GM21786 (cell line): ENCODE measurements around the gene ASMTL.
"Not testable (repeated sequence)": the region's sequence is repeated elsewhere in the genome, so short reads cannot be mapped to it uniquely, and the experiment has no call there.

Experiments
- ATAC-seq: cut with Tn5 transposase; IDR thresholded peaks from one replicate; pipeline ENCODE4 v1.9.1; 2021; ENCODE audit not compliant: unreplicated experiment

ASMTL gene

DNA sequence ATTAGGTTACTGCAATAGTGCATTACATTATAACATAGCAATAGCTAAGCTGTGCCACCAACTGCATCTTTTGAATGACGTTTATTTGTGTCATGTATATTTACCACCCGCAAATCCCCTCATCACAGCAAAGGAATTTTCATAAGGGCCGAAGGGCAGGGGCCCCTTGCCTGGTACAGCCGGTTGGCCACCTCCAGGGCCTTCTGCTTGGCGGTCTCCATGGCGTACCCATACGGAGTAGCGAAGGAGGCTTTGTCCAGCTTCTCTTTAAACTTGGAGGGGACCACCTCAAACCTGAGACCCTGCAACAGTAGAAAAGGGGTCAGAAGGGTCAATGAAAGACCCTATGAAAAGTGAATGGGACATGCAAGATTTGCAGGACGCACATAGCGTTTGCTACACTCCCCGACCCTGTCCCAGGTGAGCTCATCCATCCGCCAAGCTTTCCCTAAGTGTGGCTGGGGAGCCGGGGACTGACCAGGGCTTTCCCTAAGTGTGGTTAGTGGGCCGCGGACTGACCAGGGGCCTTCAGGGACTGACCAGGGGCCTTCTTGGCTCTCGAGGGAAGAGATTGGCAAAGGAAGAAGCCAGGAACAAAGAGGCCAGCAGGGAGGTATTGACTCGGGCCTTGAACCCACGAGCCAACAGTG, 10.6 kb downstream of the ASMTL start:
- ATAC-seq: no peak

- no peak for ATAC-seq
Measured at GRCh38 chrX:1440506-1440905, 12.2 kb downstream of the ASMTL start.

GRCh38 chrX:1435241-1435895, 17.3 kb downstream of the ASMTL start:
- no peak for ATAC-seq

DNA sequence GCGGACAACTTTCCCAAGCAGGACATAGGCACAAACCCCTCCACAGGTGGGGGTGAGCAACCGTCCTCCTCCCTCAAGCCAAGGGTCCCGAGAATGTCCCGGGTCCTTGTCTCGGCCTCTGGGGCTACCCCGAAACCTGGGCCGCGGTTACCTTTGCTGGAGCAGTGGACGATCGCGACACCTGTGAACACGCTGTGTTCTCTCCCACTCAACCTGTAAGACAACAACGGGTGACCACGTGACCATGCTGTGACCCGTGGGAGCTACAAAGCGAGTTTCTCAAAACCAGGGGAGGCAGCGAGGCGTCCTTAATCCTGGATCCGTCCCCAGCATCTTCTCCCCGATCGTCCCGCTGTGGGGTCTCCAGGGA, 17.9 kb downstream of the ASMTL start:
- no peak for ATAC-seq

DNA sequence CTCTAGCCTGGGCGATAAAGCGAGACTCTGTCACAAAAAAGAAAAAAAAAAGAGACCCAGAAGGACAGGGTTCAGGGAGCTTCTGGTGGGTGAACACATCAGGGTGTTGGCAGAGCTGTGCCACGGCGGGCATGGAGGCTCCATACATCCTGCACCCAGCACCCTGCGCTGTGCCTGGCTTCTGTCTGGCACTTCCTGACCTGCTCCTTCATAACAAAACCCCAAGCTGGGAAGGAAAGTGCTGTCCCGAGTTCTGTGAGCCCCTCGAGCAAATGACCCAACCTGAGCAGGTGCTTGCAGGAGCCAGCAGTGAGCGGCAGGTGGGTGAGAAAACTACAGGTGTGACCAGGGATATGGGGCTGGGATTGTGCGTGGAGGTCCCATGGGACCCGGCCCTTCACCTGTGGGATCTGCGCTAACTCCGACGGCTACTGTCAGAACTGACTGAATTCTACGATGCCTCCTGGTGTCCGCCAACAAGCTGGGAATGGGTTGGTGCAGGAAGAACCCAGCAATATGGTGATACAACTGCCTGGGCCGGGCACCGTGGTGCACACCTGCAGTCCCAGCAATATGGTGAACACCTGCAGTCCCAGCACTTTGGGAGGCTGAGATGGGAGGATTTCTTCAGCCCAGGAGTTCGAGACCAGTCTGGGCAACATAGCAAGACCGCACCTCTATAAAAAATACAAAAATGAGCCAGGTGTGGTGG, 18.9 kb downstream of the ASMTL start:
- ATAC-seq: no peak

DNA sequence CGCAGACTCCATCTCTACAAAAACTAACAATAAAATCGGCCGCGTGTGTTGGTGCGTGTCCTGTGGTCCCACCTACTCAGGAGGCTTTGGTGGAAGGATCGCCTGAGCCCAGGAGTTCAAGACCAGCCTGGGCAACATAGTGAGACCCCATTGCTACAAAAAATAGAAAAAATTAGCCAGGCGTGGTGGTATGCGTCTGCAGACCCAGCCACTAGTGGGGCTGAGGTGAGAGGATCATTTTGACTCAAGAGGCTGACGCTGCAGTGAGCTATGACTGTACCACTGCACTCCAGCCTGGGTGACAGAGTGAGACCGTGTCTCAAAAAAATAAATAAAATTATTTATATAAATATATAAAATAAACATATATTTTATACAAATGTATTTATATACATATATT, 22.3 kb downstream of the ASMTL start:
- no peak for ATAC-seq

- ATAC-seq: no peak
Measured at GRCh38 chrX:1427756-1428155, 25.0 kb downstream of the ASMTL start.

GRCh38 chrX:1426321-1426720, 26.4 kb downstream of the ASMTL start:
- ATAC-seq: not testable (repeated sequence)

- no peak for ATAC-seq
Measured at GRCh38 chrX:1425381-1425780, 27.3 kb downstream of the ASMTL start.

DNA sequence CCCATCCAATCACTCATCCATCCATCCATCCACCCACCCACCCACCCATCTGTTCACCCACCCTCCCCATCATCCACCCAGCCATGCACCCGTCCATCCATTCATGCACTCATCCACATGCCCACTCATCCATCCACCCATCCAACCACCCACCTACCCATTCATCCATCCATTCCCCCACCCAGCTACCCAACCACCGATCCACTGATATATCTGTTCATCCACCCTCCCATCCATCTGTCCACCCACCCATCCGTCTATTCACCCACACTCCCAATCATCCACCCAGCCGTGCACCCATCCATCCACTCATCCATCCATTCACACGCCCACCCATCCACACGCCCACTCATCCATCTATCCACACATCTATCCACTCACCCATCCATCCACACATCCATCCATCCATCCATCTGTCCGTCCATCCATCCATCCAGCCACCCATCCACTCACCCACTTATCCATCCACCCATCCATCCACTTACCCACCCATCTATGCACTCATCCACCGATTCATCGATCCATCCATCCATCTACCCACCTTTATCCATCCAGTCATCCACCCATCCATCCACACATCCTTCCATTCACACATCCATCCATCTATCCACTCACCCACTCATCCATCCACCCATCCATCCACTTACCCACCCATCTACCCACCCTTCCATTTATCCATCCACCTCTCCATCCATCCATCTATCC, 28.4 kb downstream of the ASMTL start:
- ATAC-seq: no peak

DNA sequence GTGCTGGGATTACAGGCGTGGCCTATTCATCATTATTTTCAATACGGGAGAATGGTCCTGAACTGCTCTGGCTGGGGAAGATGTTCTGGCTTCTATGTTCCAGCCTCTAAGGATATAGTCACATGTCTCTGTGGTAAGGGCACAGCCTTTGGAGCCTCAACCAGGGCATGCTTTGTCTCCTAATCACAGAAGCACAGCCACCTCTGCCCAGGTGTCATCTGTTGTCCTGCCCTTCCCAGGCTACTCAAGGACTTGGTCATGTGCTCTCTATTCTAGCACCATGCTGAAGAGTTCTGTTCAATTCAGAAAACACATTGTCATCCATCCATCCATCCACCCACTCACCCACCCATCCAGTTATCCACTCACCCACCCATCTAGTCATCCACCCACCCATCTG, 29.5 kb downstream of the ASMTL start:
- no peak for ATAC-seq

DNA sequence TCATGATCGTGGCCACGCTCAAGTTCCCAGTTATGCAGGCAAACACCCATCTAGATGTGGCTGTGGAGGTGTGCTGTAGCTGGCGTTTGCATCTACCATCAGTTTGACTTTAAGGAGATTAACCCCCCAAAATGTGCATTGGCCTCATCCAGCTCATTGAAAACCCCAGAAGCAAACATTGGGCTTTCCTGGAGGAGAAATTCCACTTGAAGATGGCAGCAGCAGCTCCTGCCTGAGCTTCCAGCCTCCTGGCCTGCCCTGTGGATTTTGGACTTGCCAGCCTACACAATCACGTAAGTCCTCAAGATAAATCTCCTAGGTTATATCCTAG, 30.6 kb downstream of the ASMTL start:
- ATAC-seq: no peak

DNA sequence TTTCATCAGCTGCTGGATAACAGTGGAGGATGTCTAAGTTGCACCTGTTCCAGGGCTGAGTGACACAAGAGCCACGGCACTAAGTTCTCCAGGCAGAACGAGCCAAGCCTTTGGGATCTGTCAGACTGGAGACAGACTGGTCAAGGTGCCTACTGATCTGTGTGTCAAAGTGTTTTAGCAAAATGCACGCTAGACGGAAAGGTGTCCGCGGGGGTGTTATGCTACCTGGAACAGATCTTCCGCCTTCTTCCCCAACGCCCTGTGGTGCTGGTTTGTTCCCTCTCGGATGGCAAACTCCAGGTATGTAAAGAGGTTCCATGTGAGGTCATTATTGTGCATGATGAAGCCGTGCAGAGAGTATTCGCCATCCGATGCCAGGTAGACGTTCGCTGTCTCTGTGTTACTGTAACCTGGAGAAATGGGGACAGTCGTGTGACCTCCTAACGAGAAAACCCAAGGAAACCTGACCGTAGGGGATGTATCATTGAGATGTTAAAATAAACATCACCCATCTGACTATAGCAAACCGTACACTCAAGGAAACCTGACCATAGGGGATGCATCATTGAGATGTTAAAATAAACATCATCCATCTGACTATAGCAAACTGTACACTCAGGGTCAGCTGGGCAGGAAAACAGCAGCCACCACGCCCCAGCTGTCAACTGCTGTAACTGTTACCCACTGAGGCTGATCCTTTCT, 31.1 kb downstream of the ASMTL start:
- ATAC-seq: no peak

GRCh38 chrX:1420371-1420770, 32.3 kb downstream of the ASMTL start:
- no peak for ATAC-seq

GRCh38 chrX:1419545-1420355, 33.0 kb downstream of the ASMTL start:
- ATAC-seq: no peak

DNA sequence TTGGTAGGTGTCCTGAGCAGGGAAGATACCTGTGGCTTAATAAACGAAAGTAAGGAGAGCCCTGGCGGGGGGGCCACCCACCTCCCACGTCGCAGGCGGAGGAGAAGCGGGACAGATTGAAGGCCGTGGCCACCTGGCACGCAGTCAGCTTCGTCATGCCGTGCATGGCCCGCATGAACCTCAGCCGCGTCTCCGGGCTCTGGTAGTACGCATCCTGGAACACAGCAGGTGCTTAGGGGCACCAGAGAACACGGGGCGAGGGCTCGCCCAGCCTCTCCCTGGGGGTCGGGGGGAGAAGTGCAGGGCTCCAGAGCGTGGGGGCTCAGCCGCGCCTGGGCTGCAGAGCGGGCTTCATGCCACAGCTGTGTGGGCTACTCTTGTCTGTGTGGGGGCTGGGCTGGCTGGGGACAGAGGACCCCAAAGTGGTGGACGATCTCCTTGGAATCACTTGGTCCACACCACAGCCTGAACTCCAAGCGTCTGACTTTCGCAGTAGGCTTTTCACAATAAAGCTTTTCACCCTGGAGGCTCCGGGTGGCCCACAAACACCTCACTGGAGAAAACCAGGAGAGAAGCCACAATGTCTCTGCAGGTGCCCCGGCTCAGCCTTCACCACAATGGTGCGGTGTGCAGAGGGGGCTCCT, 33.7 kb downstream of the ASMTL start:
- ATAC-seq: no peak

- ATAC-seq: no peak
Measured at GRCh38 chrX:1417921-1418771, 34.6 kb downstream of the ASMTL start.

DNA sequence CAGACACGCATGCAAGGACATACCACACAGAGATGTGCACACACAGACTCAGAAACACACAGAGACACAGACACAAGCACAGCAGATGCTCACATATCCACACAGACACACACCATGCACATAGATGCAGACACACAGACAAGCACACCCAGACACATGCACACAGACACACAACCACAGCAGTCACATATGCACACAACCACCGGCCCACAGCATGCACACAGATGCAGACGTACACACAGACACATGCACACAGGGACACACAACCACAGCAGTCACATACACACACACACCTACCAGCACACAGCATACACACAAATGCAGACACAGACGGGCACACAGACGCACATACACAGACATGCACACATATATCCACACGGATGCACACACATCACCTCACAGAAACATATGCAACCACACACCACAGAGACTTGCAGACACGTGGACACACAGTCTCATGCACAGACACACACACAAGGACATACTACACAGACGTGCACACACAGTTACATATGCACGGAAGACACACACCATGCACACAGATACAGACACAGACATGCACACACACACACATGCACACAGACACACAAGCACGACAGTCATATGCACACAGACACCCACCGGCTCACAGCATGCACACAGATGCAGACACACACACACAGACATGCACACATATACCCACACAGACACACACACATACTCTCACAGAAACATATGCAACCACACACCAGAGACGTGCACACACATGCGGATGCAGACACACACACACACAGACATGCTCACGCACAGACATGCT, 35.5 kb downstream of the ASMTL start:
- ATAC-seq: no peak
